OCI-LY1 (cell line): ENCODE results near the gene LCN1.

Experiments used
- H2AFZ ChIP-seq: fragments of 200-600 bp; sonication (generic), shearing (Covaris generic); 2 replicates; pipeline ENCODE4 v1.6.0; 2014; ENCODE audit warnings: antibody characterized with exemption, mild to moderate bottlenecking, low read length
- H3F3A ChIP-seq: fragments of 200-600 bp; sonication (generic), shearing (Covaris generic); 2 replicates; pipeline ENCODE4 v1.6.0; 2014; ENCODE audit warnings: mild to moderate bottlenecking, antibody characterized with exemption, low read length, moderate library complexity; ENCODE audit not compliant: insufficient read depth
- H3K27ac ChIP-seq: fragments of 200-600 bp; sonication (generic); 2 replicates; pipeline ENCODE4 v1.5.1; 2014; ENCODE audit warnings: low read length, mixed run types, mild to moderate bottlenecking, low read depth; ENCODE audit not compliant: poor library complexity, severe bottlenecking
- H3K27me3 ChIP-seq: fragments of 200-600 bp; sonication (generic); 2 replicates; pipeline ENCODE4 v1.6.0; 2014; ENCODE audit warnings: antibody characterized with exemption, mild to moderate bottlenecking, low read length, moderate library complexity; ENCODE audit not compliant: insufficient read depth
- H3K36me3 ChIP-seq: fragments of 200-600 bp; sonication (generic); 2 replicates; pipeline ENCODE4 v1.6.1; 2014; ENCODE audit warnings: mild to moderate bottlenecking, antibody characterized with exemption, low read length, moderate library complexity, mixed read lengths; ENCODE audit not compliant: insufficient read depth
- H3K4me1 ChIP-seq: fragments of 200-600 bp; sonication (generic); 2 replicates; pipeline ENCODE4 v1.5.1; 2014; ENCODE audit warnings: mild to moderate bottlenecking, low read length, moderate library complexity; ENCODE audit not compliant: insufficient read depth, severe bottlenecking
- H3K4me2 ChIP-seq: fragments of 200-600 bp; sonication (generic), shearing (Covaris generic); 2 replicates; pipeline ENCODE4 v1.6.1; 2014; ENCODE audit warnings: low read length
- H3K4me3 ChIP-seq: fragments of 200-600 bp; sonication (generic); 2 replicates; pipeline ENCODE4 v1.5.1; 2014; ENCODE audit warnings: low read length, low read depth, mild to moderate bottlenecking, mixed read lengths; ENCODE audit not compliant: poor library complexity, severe bottlenecking
- H3K79me2 ChIP-seq: fragments of 200-600 bp; shearing (Covaris generic); 2 replicates; pipeline ENCODE4 v1.6.1; 2016; ENCODE audit warnings: mixed run types, low read length, mixed read lengths; ENCODE audit not compliant: insufficient read depth
- H3K9ac ChIP-seq: fragments of 200-600 bp; sonication (generic), shearing (Covaris generic); 2 replicates; pipeline ENCODE4 v1.6.1; 2014; ENCODE audit warnings: mild to moderate bottlenecking, low read length, mixed read lengths
- H3K9me2 ChIP-seq: fragments of 200-600 bp; sonication (generic), shearing (Covaris generic); 2 replicates; pipeline ENCODE4 v1.6.1; 2014; ENCODE audit warnings: low read depth, mild to moderate bottlenecking, low read length, mixed read lengths
- H3K9me3 ChIP-seq: fragments of 200-600 bp; shearing (Covaris generic); 2 replicates; pipeline ENCODE4 v1.6.1; 2014; ENCODE audit warnings: low read length, mixed read lengths
- H4K20me1 ChIP-seq: fragments of 200-600 bp; sonication (generic), shearing (Covaris generic); 2 replicates; pipeline ENCODE4 v1.6.0; 2016; ENCODE audit warnings: mild to moderate bottlenecking, low read length; ENCODE audit not compliant: insufficient read depth
- CTCF ChIP-seq: fragments of 200-600 bp; sonication (generic), shearing (Covaris generic); IDR thresholded peaks from 2 replicates; pipeline ENCODE4 v1.5.1; 2017; ENCODE audit warnings: mild to moderate bottlenecking, antibody characterized with exemption, low read length, moderate library complexity, mixed read lengths
- EZH2 ChIP-seq: fragments of 200-600 bp; sonication (generic), shearing (Covaris generic); IDR thresholded peaks from 2 replicates; pipeline ENCODE4 v1.8.0; 2017; ENCODE audit warnings: borderline replicate concordance, mixed run types, mild to moderate bottlenecking, antibody characterized with exemption, low read length, moderate library complexity, mixed read lengths

LCN1 gene

GRCh38 chr9:135565141-135565628, 43.9 kb downstream of the LCN1 start:
- Histone ChIP-seq H3K27ac (no peak overlapping the region), H3K27me3 (peaks cover 6% of the 10 kb centered on the region; the same call in 1 of the 2 replicates), H3K4me1 (no peaks in the 10 kb centered on the region), H3K4me3 (no peak overlapping the region), H3K36me3 (no peaks in the 10 kb centered on the region), H2AFZ (no peak overlapping the region), H3F3A (no peaks in the 10 kb centered on the region), H4K20me1 (no peaks in the 10 kb centered on the region), H3K79me2 (no peaks in the 10 kb centered on the region), H3K4me2 (no peak overlapping the region), H3K9me2 (no peaks in the 10 kb centered on the region), H3K9me3 (no peaks in the 10 kb centered on the region), H3K9ac (no peak overlapping the region)
- no peak for TF ChIP-seq EZH2
- no peak for TF ChIP-seq CTCF

GRCh38 chr9:135565636-135566035, 44.4 kb downstream of the LCN1 start:
- no peaks in the 10 kb centered on the region for H3K36me3 ChIP-seq
- H3K4me3 ChIP-seq = no peak overlapping the region
- no peaks in the 10 kb centered on the region for H3F3A ChIP-seq
- no peaks in the 10 kb centered on the region for H3K9me3 ChIP-seq
- H3K9me2 ChIP-seq = no peaks in the 10 kb centered on the region
- no peak overlapping the region for H3K9ac ChIP-seq
- peaks cover 6% of the 10 kb centered on the region; the same call in 1 of the 2 replicates for H3K27me3 ChIP-seq
- H2AFZ ChIP-seq = no peak overlapping the region
- H3K79me2 ChIP-seq = no peaks in the 10 kb centered on the region
- H3K4me1 ChIP-seq = no peaks in the 10 kb centered on the region
- no peaks in the 10 kb centered on the region for H4K20me1 ChIP-seq
- no peak overlapping the region for H3K27ac ChIP-seq
- no peak overlapping the region for H3K4me2 ChIP-seq
- no peak for TF ChIP-seq EZH2
- TF ChIP-seq CTCF = no peak

- Histone ChIP-seq H3K9ac (no peak overlapping the region), H3K27ac (no peak overlapping the region), H3K9me2 (no peaks in the 10 kb centered on the region), H2AFZ (no peak overlapping the region), H3K79me2 (no peaks in the 10 kb centered on the region), H3F3A (no peaks in the 10 kb centered on the region), H3K9me3 (no peaks in the 10 kb centered on the region), H3K4me1 (no peaks in the 10 kb centered on the region), H3K36me3 (no peaks in the 10 kb centered on the region), H3K4me2 (no peak overlapping the region), H3K4me3 (no peak overlapping the region), H3K27me3 (peaks cover 6% of the 10 kb centered on the region; the same call in 1 of the 2 replicates), H4K20me1 (no peaks in the 10 kb centered on the region)
- no peak for TF ChIP-seq CTCF
- TF ChIP-seq EZH2 = no peak
Measured at GRCh38 chr9:135566552-135566951, 45.3 kb downstream of the LCN1 start.
